Neuronal stem cell (in vitro differentiated cells): ENCODE results near the gene CLDN9.

ENCODE experiments used
- DNase-seq: peaks from one replicate; pipeline ENCODE4 v3.0.0-alpha.2; 2013; ENCODE audit warnings: low spot score
- H2AFZ ChIP-seq: one replicate; pipeline ENCODE4 v1.6.1; 2013; ENCODE audit warnings: mild to moderate bottlenecking, low read length, inconsistent platforms
- H2AK5ac ChIP-seq: 2 replicates; pipeline ENCODE4 v1.6.1; 2013; ENCODE audit warnings: low read depth, mild to moderate bottlenecking, inconsistent platforms, low read length, moderate library complexity, mixed read lengths
- H2BK120ac ChIP-seq: 2 replicates; pipeline ENCODE4 v1.6.1; 2013; ENCODE audit warnings: low read depth, mild to moderate bottlenecking, inconsistent platforms, low read length, moderate library complexity, mixed read lengths
- H2BK12ac ChIP-seq: one replicate; pipeline ENCODE4 v1.6.1; 2013; ENCODE audit warnings: low read length, inconsistent platforms
- H2BK15ac ChIP-seq: 2 replicates; pipeline ENCODE4 v1.6.1; 2013; ENCODE audit warnings: mild to moderate bottlenecking, low read length, inconsistent platforms, mixed read lengths
- H2BK5ac ChIP-seq: one replicate; pipeline ENCODE4 v1.6.1; 2013; ENCODE audit warnings: inconsistent platforms, mild to moderate bottlenecking, low read length, moderate library complexity
- H3K14ac ChIP-seq: one replicate; pipeline ENCODE4 v1.6.1; 2013; ENCODE audit warnings: low read length, inconsistent platforms
- H3K18ac ChIP-seq: 2 replicates; pipeline ENCODE4 v1.6.1; 2013; ENCODE audit warnings: low read length, inconsistent platforms
- H3K23ac ChIP-seq: 2 replicates; pipeline ENCODE4 v1.6.1; 2013; ENCODE audit warnings: low read depth, mild to moderate bottlenecking, mixed read lengths, low read length, inconsistent platforms; ENCODE audit not compliant: poor library complexity
- H3K27ac ChIP-seq: replicated peaks from 3 replicates; pipeline ENCODE4 v1.5.1; 2013; ENCODE audit warnings: low read length, inconsistent platforms
- H3K27me3 ChIP-seq, 3 experiments: 2 replicates each; pipeline ENCODE4 v1.6.1; 2013; ENCODE audit warnings: low read length in 3 of 3, mild to moderate bottlenecking in 2 of 3, inconsistent platforms in 1 of 3, low read depth in 1 of 3, mixed read lengths in 1 of 3, moderate library complexity in 1 of 3; ENCODE audit not compliant: control insufficient read depth in 3 of 3, insufficient read depth in 3 of 3
- H3K36me3 ChIP-seq, 2 donors: replicated peaks in 1 of 2; 2 replicates each; pipeline ENCODE4 v1.6.1; 2013; ENCODE audit warnings: low read length in 2 of 2; ENCODE audit not compliant: control insufficient read depth in 2 of 2, insufficient read depth in 2 of 2
- H3K4ac ChIP-seq: 2 replicates; pipeline ENCODE4 v1.6.1; 2013; ENCODE audit warnings: inconsistent platforms, mild to moderate bottlenecking, low read length, moderate library complexity
- H3K4me1 ChIP-seq, 2 donors: 1 replicate in 1 of 2; 2 replicates in 1 of 2; pipeline ENCODE4 v1.6.1; 2013; ENCODE audit warnings: low read length in 2 of 2, low read depth in 1 of 2; ENCODE audit not compliant: control insufficient read depth in 2 of 2, insufficient read depth in 1 of 2
- H3K4me2 ChIP-seq: one replicate; pipeline ENCODE4 v1.6.1; 2013; ENCODE audit warnings: mild to moderate bottlenecking, low read length, inconsistent platforms; ENCODE audit not compliant: insufficient read depth, poor library complexity, severe bottlenecking
- H3K4me3 ChIP-seq, 2 donors: 2 replicates each; pipeline ENCODE4 v1.5.1; 2013; ENCODE audit warnings: low read length in 2 of 2, mild to moderate bottlenecking in 2 of 2, inconsistent platforms in 1 of 2, moderate library complexity in 1 of 2
- H3K79me1 ChIP-seq: one replicate; pipeline ENCODE4 v1.6.1; 2013; ENCODE audit warnings: low read depth, mild to moderate bottlenecking, inconsistent platforms, low read length, moderate library complexity
- H3K9ac ChIP-seq: one replicate; pipeline ENCODE4 v1.6.1; 2013; ENCODE audit warnings: mild to moderate bottlenecking, low read depth, low read length, inconsistent platforms; ENCODE audit not compliant: poor library complexity
- H3K9me3 ChIP-seq, 2 donors: replicated peaks in 1 of 2; 2 replicates each; pipeline versions ENCODE3 to v1.6.1; 2013; ENCODE audit warnings: low read length in 2 of 2, mild to moderate bottlenecking in 2 of 2, inconsistent platforms in 1 of 2, low read depth in 1 of 2, mixed read lengths in 1 of 2, moderate library complexity in 1 of 2; ENCODE audit not compliant: control insufficient read depth in 2 of 2, insufficient read depth in 1 of 2
- H4K8ac ChIP-seq: one replicate; pipeline ENCODE4 v1.6.1; 2013; ENCODE audit warnings: low read depth, mild to moderate bottlenecking, inconsistent platforms, low read length, moderate library complexity
- H4K91ac ChIP-seq: one replicate; pipeline ENCODE4 v1.6.1; 2013; ENCODE audit warnings: low read length, low read depth, mild to moderate bottlenecking, inconsistent platforms; ENCODE audit not compliant: poor library complexity
- WGBS, 2 donors: extraction: QIAGEN DNeasy Blood & Tissue Kit; methylation state at CpG; one replicate each; pipeline ENCODE4 v1.1.7; 2013; ENCODE audit warnings: missing lambda C conversion rate in 2 of 2, mixed read lengths in 1 of 2; ENCODE audit not compliant: insufficient read length in 2 of 2, insufficient replicate concordance in 1 of 2; ENCODE audit errors: extremely low coverage in 2 of 2; 5-methylcytosine and 5-hydroxymethylcytosine counted together

CLDN9 gene

GRCh38 chr16:2992383-2993081, 20.2 kb upstream of the CLDN9 start:
- Histone ChIP-seq H4K8ac (no peak overlapping the region), H2AFZ (no peak overlapping the region), H4K91ac (no peak overlapping the region), H3K4me3 (peak overlapping the region in 1 of 2 donors; percentile 17), H2BK120ac (no peak overlapping the region), H3K79me1 (no peaks in the 10 kb centered on the region), H3K4me2 (no peak overlapping the region), H3K23ac (no peak overlapping the region), H2AK5ac (no peak overlapping the region), H3K18ac (peak overlapping the region; percentile 64), H2BK15ac (no peak overlapping the region), H3K14ac (no peak overlapping the region), H2BK12ac (peak overlapping the region; percentile 10), H3K4me1 (peaks cover 0 to 4% of the 10 kb centered on the region in 2 donors), H3K36me3 (no peaks in the 10 kb centered on the region), H3K27ac (no peak overlapping the region), H3K4ac (no peak overlapping the region), H3K27me3 (peaks cover 0 to 79% (median 0%) of the 10 kb centered on the region in 3 experiments), H3K9me3 (no peaks in the 10 kb centered on the region), H3K9ac (no peak overlapping the region), H2BK5ac (peak overlapping the region; percentile 24)
- no peak for DNase-seq
- WGBS, 2 donors = no CpG with 5 or more reads among the region's 14 CpGs

GRCh38 chr16:2996298-2996697, 16.4 kb upstream of the CLDN9 start:
- Histone ChIP-seq H3K79me1 (peaks cover 2% of the 10 kb centered on the region), H3K4me2 (no peak overlapping the region), H3K27me3 (peaks cover 0 to 79% (median 0%) of the 10 kb centered on the region in 3 experiments), H3K4me1 (peaks cover 0 to 3% of the 10 kb centered on the region in 2 donors), H2BK5ac (peak overlapping the region; percentile 48), H4K8ac (no peak overlapping the region), H3K9ac (peak overlapping the region; percentile 50), H2BK15ac (peak overlapping the region; percentile 91), H2AK5ac (no peak overlapping the region), H2BK120ac (no peak overlapping the region), H3K4me3 (no peak overlapping the region), H3K23ac (peak overlapping the region; percentile 25), H3K27ac (no peak overlapping the region), H2BK12ac (no peak overlapping the region), H3K9me3 (no peaks in the 10 kb centered on the region), H3K4ac (no peak overlapping the region), H3K36me3 (no peaks in the 10 kb centered on the region), H2AFZ (no peak overlapping the region), H3K18ac (peak overlapping the region; percentile 64), H3K14ac (no peak overlapping the region), H4K91ac (no peak overlapping the region)
- WGBS, 2 donors = no CpG with 5 or more reads among the region's 13 CpGs
- no peak for DNase-seq

GRCh38 chr16:2999929-3000328, 12.8 kb upstream of the CLDN9 start:
- no peak overlapping the region for H3K14ac ChIP-seq
- peaks cover 2% of the 10 kb centered on the region for H3K79me1 ChIP-seq
- no peak overlapping the region for H3K4me2 ChIP-seq
- no peak overlapping the region for H2AFZ ChIP-seq
- H3K9me3 ChIP-seq = no peaks in the 10 kb centered on the region
- H3K18ac ChIP-seq = no peak overlapping the region
- DNase-seq = no peak
- no peak overlapping the region for H3K4me3 ChIP-seq
- H3K27ac ChIP-seq = no peak overlapping the region
- peaks cover 3 to 65% (median 7%) of the 10 kb centered on the region in 3 experiments for H3K27me3 ChIP-seq
- peak overlapping the region; percentile 30 for H4K91ac ChIP-seq
- no peak overlapping the region for H4K8ac ChIP-seq
- no peak overlapping the region for H3K4ac ChIP-seq
- H3K23ac ChIP-seq = no peak overlapping the region
- H2AK5ac ChIP-seq = no peak overlapping the region
- peaks cover 0 to 2% of the 10 kb centered on the region in 2 donors for H3K4me1 ChIP-seq
- H2BK12ac ChIP-seq = no peak overlapping the region
- H2BK5ac ChIP-seq = no peak overlapping the region
- no peaks in the 10 kb centered on the region for H3K36me3 ChIP-seq
- H2BK120ac ChIP-seq = no peak overlapping the region
- no peak overlapping the region for H2BK15ac ChIP-seq
- no peak overlapping the region for H3K9ac ChIP-seq
- no CpG with 5 or more reads among the region's 6 CpGs for WGBS, 2 donors

- no peak overlapping the region for H2BK120ac ChIP-seq
- H3K4me1 ChIP-seq = peaks cover 0 to 2% of the 10 kb centered on the region in 2 donors
- H3K23ac ChIP-seq = peak overlapping the region; percentile 12
- no peaks in the 10 kb centered on the region for H3K36me3 ChIP-seq
- H3K79me1 ChIP-seq = peaks cover 2% of the 10 kb centered on the region
- H2AK5ac ChIP-seq = peak overlapping the region; percentile 81
- H3K14ac ChIP-seq = no peak overlapping the region
- no peak overlapping the region for H3K4me3 ChIP-seq
- no peak overlapping the region for H4K8ac ChIP-seq
- H2BK5ac ChIP-seq = no peak overlapping the region
- peak overlapping the region; percentile 63 for H3K9ac ChIP-seq
- no peak overlapping the region for H2BK12ac ChIP-seq
- H3K18ac ChIP-seq = no peak overlapping the region
- no peak overlapping the region for H3K4ac ChIP-seq
- H3K27ac ChIP-seq = no peak overlapping the region
- peak overlapping the region; percentile 81 for H2BK15ac ChIP-seq
- H2AFZ ChIP-seq = no peak overlapping the region
- no peaks in the 10 kb centered on the region for H3K9me3 ChIP-seq
- no CpG with 5 or more reads among the region's 4 CpGs for WGBS, 2 donors
- no peak overlapping the region for H4K91ac ChIP-seq
- peaks cover 4 to 70% (median 12%) of the 10 kb centered on the region in 3 experiments for H3K27me3 ChIP-seq
- DNase-seq = no peak
- H3K4me2 ChIP-seq = no peak overlapping the region
Observed at GRCh38 chr16:3000540-3000939, 12.2 kb upstream of the CLDN9 start.
